ENCODE data around the gene MIPEP. TPM values are rescaled to one million over a fixed set of nuclear protein-coding genes. Genes with fewer than 3 reads are reported as not detected.

Gene MIPEP
- total RNA-seq, 1 donor from 2014 or later: 26.0 TPM

- no peak for ATAC-seq
Observed at GRCh38 chr13:23709536-23709935, 179.7 kb downstream of the MIPEP start.

- no peak for ATAC-seq
Observed at GRCh38 chr13:23707674-23708073, 181.5 kb downstream of the MIPEP start.

GRCh38 chr13:23705583-23705982 lies 183.6 kb downstream of the MIPEP start:
- ATAC-seq: no peak

- peak; percentile 39 for ATAC-seq
Observed at GRCh38 chr13:23703246-23703860, 185.8 kb downstream of the MIPEP start.

GRCh38 chr13:23701636-23702035 lies 187.6 kb downstream of the MIPEP start:
- ATAC-seq: peak; percentile 32

- ATAC-seq: no peak
Observed at GRCh38 chr13:23701186-23701585, 188.0 kb downstream of the MIPEP start.

- ATAC-seq: no peak
Observed at GRCh38 chr13:23699271-23699670, 189.9 kb downstream of the MIPEP start.

- ATAC-seq: no peak
Observed at GRCh38 chr13:23697772-23698313, 191.4 kb downstream of the MIPEP start.

- ATAC-seq: no peak
Observed at GRCh38 chr13:23696610-23697009, 192.6 kb downstream of the MIPEP start.

- peak; percentile 91 for ATAC-seq
Observed at GRCh38 chr13:23695711-23696464, 193.3 kb downstream of the MIPEP start.

GRCh38 chr13:23695196-23695595 lies 194.0 kb downstream of the MIPEP start:
- ATAC-seq: peak; percentile 4

GRCh38 chr13:23692816-23693215 lies 196.4 kb downstream of the MIPEP start:
- no peak for ATAC-seq

- ATAC-seq: peak; percentile 49
Observed at GRCh38 chr13:23690668-23691067, 198.5 kb downstream of the MIPEP start.

GRCh38 chr13:23688336-23688735 lies 200.9 kb downstream of the MIPEP start:
- ATAC-seq: no peak

- ATAC-seq: no peak
Observed at GRCh38 chr13:23687614-23688013, 201.6 kb downstream of the MIPEP start.

GRCh38 chr13:23686948-23687347 lies 202.3 kb downstream of the MIPEP start:
- ATAC-seq: no peak

- no peak for ATAC-seq
Observed at GRCh38 chr13:23685416-23685815, 203.8 kb downstream of the MIPEP start.

- no peak for ATAC-seq
Observed at GRCh38 chr13:23684647-23685046, 204.6 kb downstream of the MIPEP start.

GRCh38 chr13:23683084-23683483 lies 206.1 kb downstream of the MIPEP start:
- no peak for ATAC-seq

- ATAC-seq: no peak
Observed at GRCh38 chr13:23680845-23681669, 208.1 kb downstream of the MIPEP start.

All from esophagus mucosa (tissue), 1 donor.